Epithelial cell of esophagus (primary cell): ENCODE results near the gene ELF2.

Source experiments
- DNase-seq: peaks from one replicate; pipeline ENCODE4 v3.0.0; 2010; ENCODE audit warnings: low read depth
- H3K4me3 ChIP-seq: 2 replicates; pipeline ENCODE4 v1.5.1; 2011; ENCODE audit warnings: mild to moderate bottlenecking, low read length, control low read depth
- TF ChIP-seq, protein P1 (sequence below): IDR thresholded peaks from 2 replicates; pipeline ENCODE4 v1.5.1; 2011; ENCODE audit warnings: low read depth, mild to moderate bottlenecking, low read length, control low read depth, inconsistent platforms; ENCODE audit not compliant: insufficient read depth; ENCODE audit errors: missing control alignments

ELF2 gene

DNA sequence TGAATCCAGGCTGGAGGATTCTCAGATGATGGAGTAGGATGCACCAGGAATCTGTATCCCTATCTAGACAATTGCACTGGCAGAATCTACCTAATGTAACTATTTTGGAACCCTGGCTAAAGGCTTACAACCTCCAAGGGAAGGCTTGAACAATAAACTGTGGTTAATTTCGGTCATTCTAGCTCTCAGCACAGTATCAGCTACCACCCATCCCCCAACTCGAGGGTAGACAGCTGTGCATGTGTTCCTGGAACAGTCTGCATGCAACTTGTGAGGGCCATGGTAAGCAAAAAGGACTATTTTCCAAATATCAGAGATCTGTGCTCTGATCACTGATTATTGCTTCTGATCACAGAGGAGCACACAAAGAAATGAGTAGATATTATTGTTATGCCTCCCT, 34.0 kb downstream of the ELF2 start:
- DNase-seq, result no peak
- H3K4me3 ChIP-seq, result no peak overlapping the region
- TF ChIP-seq, protein P1, sequence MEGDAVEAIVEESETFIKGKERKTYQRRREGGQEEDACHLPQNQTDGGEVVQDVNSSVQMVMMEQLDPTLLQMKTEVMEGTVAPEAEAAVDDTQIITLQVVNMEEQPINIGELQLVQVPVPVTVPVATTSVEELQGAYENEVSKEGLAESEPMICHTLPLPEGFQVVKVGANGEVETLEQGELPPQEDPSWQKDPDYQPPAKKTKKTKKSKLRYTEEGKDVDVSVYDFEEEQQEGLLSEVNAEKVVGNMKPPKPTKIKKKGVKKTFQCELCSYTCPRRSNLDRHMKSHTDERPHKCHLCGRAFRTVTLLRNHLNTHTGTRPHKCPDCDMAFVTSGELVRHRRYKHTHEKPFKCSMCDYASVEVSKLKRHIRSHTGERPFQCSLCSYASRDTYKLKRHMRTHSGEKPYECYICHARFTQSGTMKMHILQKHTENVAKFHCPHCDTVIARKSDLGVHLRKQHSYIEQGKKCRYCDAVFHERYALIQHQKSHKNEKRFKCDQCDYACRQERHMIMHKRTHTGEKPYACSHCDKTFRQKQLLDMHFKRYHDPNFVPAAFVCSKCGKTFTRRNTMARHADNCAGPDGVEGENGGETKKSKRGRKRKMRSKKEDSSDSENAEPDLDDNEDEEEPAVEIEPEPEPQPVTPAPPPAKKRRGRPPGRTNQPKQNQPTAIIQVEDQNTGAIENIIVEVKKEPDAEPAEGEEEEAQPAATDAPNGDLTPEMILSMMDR, result no peak

DNA sequence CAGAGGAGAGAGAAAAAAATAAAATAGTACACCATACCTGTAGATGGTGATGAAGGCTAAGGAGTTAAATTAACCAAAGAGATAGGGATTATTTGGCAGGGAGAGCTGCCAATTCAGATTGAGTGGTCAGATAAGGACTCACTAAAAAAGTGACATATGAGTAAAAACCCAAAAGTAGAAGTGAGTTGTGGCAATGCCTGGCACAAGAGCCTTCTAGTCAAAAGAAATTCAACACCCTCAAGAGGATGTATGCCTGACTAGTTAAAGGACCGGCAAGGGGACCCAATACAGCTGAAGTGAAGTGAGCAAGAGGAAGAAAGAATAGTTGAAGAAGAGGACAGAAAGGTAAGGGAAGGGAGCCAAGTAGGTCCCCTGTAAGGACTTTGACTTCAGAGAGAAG, 34.9 kb downstream of the ELF2 start:
- TF ChIP-seq, protein P1, result no peak
- no peak overlapping the region for H3K4me3 ChIP-seq
- DNase-seq, result no peak

DNA sequence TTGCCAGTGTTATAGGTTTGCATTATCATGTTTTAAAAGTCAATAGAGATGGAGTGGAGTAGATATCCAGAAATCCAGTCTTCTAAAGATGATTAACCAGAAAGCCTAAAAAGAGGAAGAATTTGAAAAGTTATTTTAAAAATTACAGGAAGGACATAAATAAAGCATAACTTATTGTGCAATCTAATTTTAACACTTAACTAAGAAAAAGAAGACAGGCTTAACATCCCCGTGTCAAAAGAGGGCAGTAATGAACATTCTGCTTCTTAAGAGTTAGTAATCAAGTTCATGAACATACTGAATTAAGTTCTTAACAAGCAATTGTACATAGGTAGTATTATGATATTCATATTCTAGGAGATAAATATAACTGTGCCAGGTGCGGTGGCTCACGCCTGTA, 39.3 kb downstream of the ELF2 start:
- no peak for DNase-seq
- no peak overlapping the region for H3K4me3 ChIP-seq
- TF ChIP-seq, protein P1, result no peak

DNA sequence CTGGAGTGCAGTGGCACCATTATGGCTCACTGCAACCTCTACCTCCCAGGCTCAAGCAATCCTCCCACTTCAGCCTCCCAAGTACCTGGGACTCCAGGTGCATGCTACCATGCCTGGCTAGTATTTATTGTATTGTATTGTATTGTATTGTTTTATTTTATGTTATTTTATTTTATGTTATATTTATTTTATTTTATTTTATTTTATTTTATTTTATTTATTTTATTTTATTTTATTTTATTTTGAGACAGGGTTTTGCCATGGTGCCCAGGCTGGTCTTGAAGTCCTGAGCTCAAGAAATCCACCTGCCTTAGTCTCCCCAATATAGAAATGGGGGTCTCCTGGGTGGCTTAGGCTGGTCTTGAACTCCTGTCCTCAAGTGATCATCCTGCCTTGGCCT, 42.6 kb downstream of the ELF2 start:
- TF ChIP-seq, protein P1, result no peak
- no peak overlapping the region for H3K4me3 ChIP-seq
- no peak for DNase-seq

DNA sequence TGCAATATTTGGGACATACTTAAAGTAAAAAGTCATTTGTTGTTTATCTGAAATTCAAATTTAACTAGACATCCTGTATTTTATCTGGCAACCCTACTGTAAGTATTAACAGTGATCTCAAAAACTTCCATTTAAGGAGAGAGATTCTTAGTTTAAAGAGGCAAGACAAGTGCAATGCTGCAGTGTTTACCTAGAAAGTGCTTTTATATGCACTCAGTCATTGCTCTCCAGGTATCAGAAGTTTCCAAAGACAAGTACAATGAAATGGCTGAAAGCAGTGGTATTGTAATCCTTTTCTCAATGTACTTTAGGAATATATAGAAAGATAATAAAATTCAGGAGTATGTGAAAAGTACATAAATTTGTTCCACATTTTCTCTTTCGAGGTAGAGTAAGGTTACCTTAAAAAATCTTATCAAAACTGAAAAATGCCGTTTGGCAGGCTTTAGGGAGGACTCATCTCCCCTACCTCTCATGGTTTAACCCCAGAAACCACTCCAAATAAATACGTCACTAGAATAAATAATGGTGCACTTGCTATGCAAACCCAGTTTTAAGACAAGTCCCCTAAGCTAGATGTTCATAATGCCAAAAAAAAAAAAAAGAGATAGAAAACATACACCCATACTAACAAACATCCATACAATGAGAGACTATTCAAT, 45.7 kb downstream of the ELF2 start:
- no peak overlapping the region for H3K4me3 ChIP-seq
- DNase-seq, result no peak
- TF ChIP-seq, protein P1, result no peak

DNA sequence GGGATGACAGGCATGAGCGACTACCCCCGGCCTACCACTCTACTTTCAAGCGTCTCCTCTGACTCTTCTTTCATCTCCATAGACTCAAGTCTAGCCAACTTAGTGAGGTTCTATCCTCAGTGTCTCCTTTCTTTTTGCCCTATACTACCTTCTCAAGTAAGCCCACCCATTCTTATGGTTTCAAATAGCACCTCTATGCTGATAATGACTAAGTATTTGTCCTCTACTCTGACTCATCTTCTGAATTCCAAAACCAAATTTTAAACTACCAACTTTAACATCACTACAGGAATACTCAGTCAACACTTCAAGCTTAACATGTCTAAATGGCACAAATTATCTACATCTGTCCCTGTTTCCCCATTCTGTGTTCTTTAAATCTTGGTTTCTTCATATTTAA, 47.8 kb downstream of the ELF2 start:
- no peak overlapping the region for H3K4me3 ChIP-seq
- TF ChIP-seq, protein P1, result no peak
- no peak for DNase-seq

DNA sequence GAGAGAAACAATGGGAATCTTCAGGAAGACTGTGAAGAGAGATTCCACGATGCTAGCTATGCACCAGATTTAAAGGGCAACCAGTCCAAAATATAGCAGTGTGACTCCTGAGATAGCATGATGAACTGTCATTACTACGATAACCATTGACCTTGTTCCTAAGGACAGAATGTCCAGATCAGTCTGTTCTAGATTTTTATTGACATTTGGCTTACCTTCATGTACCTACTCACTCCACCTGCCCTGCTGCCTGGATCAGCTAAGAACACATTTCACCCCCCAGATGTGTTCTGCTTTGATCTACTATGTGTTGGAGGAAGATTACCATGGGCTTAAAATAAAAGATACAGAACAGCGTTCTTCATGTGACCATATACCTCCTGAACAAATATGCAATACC, 50.1 kb downstream of the ELF2 start:
- no peak overlapping the region for H3K4me3 ChIP-seq
- no peak for DNase-seq
- TF ChIP-seq, protein P1, result no peak
